Caco-2 (cell line): ENCODE results near the gene SCAMP3. TPM values are rescaled to one million over a fixed set of nuclear protein-coding genes. Genes with fewer than 3 reads are reported as not detected.
"Not testable (repeated sequence)": the region's sequence is repeated elsewhere in the genome, so short reads cannot be mapped to it uniquely, and the experiment has no call there.

Experiments
- BruUV-seq: library from RNA; stranded (reverse); fragments of 400-500 nt; replicated peaks from 2 replicates; lab custom pipeline; 2021; lab: Mats Ljungman, UMichigan
- CTCF ChIA-PET: fragments of 300-600 bp; sonication (Branson Sonifier 250); formaldehyde crosslinking; loops from one replicate; lab custom pipeline; 2022; ENCODE audit warnings: antibody characterized with exemption; lab: Charles Lee
- POLR2A ChIA-PET: fragments of 300-600 bp; sonication (Branson Sonifier 250); formaldehyde crosslinking; loops from one replicate; lab custom pipeline; 2022; ENCODE audit warnings: antibody characterized with exemption; lab: Charles Lee
- DNase-seq, 2 experiments: peaks; one replicate each; pipeline versions ENCODE4 v3.0.0 to v3.0.0-alpha.2; 2020 to 2022
- H3K27me3 ChIP-seq: replicated peaks from 2 replicates; pipeline ENCODE4 v1.6.0; 2011; ENCODE audit warnings: low read length; ENCODE audit not compliant: control insufficient read depth, insufficient read depth
- H3K36me3 ChIP-seq: 2 replicates; pipeline ENCODE4 v1.5.1; 2011; ENCODE audit warnings: low read length; ENCODE audit not compliant: control insufficient read depth, insufficient read depth
- H3K4me1 ChIP-seq: fragments of 250-450 bp; sonication (Bioruptor Pico); 2 replicates; pipeline ENCODE4 v1.5.1; 2020; ENCODE audit warnings: mild to moderate bottlenecking
- H3K4me3 ChIP-seq: 2 replicates; pipeline ENCODE4 v1.5.1; 2011; ENCODE audit warnings: low read depth, mild to moderate bottlenecking, control low read depth, low read length
- H3K9me3 ChIP-seq: fragments of 250-450 bp; sonication (Bioruptor Pico); 2 replicates; pipeline ENCODE4 v1.5.1; 2020; ENCODE audit warnings: mild to moderate bottlenecking, moderate library complexity
- H3K27ac Mint-ChIP-seq: one replicate; pipeline ENCODE4 v1.8.0; 2022; ENCODE audit warnings: mixed read lengths; ENCODE audit not compliant: unreplicated experiment
- H3K27me3 Mint-ChIP-seq: one replicate; pipeline ENCODE4 v1.8.0; 2022; ENCODE audit warnings: mixed read lengths; ENCODE audit not compliant: insufficient read depth, unreplicated experiment
- H3K36me3 Mint-ChIP-seq: one replicate; pipeline ENCODE4 v1.8.0; 2022; ENCODE audit warnings: mild to moderate bottlenecking, mixed read lengths; ENCODE audit not compliant: insufficient read depth, unreplicated experiment
- H3K4me1 Mint-ChIP-seq: one replicate; pipeline ENCODE4 v1.8.0; 2022; ENCODE audit warnings: low read depth, mixed read lengths; ENCODE audit not compliant: unreplicated experiment
- H3K4me3 Mint-ChIP-seq: one replicate; pipeline ENCODE4 v1.8.0; 2022; ENCODE audit warnings: mild to moderate bottlenecking, moderate library complexity, mixed read lengths; ENCODE audit not compliant: unreplicated experiment
- H3K9me3 Mint-ChIP-seq: one replicate; pipeline ENCODE4 v1.8.0; 2022; ENCODE audit warnings: mixed read lengths; ENCODE audit not compliant: unreplicated experiment
- CTCF ChIP-seq, 2 experiments: fragments of 200-600 bp in 1 of 2; IDR thresholded peaks; 1 replicate in 1 of 2; 2 replicates in 1 of 2; pipeline versions ENCODE4 v1.5.1 to v1.8.0; 2011 to 2022; ENCODE audit warnings: antibody characterized with exemption in 1 of 2, control low read depth in 1 of 2, inconsistent platforms in 1 of 2, low read depth in 1 of 2, low read length in 1 of 2, mild to moderate bottlenecking in 1 of 2, moderate library complexity in 1 of 2; ENCODE audit not compliant: insufficient read depth in 1 of 2, severe bottlenecking in 1 of 2, unreplicated experiment in 1 of 2
- intact Hi-C: fragments of 100-400 bp; cut with micrococcal nuclease; formaldehyde crosslinking; loops from one replicate; pipeline ENCODE4 v1.10.0; 2022; ENCODE audit not compliant: unreplicated experiment
- total RNA-seq: library from RNA; stranded (reverse); gene quantifications from 2 replicates; pipeline ENCODE4 v1.2.3, GENCODE V29; 2022

SCAMP3 gene
- total RNA-seq, 1 experiment from 2014 or later: 55.9 TPM

GRCh38 chr1:155218854-155219591, 43.1 kb downstream of the SCAMP3 start:
- Histone ChIP-seq H3K4me1 (peaks cover 5% of the 10 kb centered on the region), H3K27me3 (no peaks in the 10 kb centered on the region), H3K36me3 (no peaks in the 10 kb centered on the region; the same call in 1 of the 2 replicates), H3K4me3 (peak overlapping the region; percentile 29), H3K9me3 (no peaks in the 10 kb centered on the region)
- intact Hi-C loops: no loop called here
- Mint-ChIP-seq H3K4me3 (peak overlapping the region; percentile 66), H3K36me3 (peaks cover 9% of the 10 kb centered on the region), H3K4me1 (peaks cover 10% of the 10 kb centered on the region), H3K27ac (peak overlapping the region; percentile 47), H3K27me3 (no peaks in the 10 kb centered on the region), H3K9me3 (no peaks in the 10 kb centered on the region)
- BruUV-seq: no TSS peak
- TF ChIP-seq CTCF (IDR thresholded peaks at IDR 0.05; ENCODE audit: insufficient read depth in 1 of 2, low read depth in 1 of 2, low read length in 1 of 2, severe bottlenecking in 1 of 2, unreplicated experiment in 1 of 2): no peak
- ChIA-PET POLR2A (interaction anchor here (0.8 kb wide), 1 partner anchor 10 kb away, joined by 4 read pairs; no protein-coding TSS in a partner anchor), CTCF (interaction anchor here (0.9 to 1.5 kb wide), 3 partner anchors 12 to 32 kb away, joined by 3 to 4 read pairs (median 4); no protein-coding TSS in a partner anchor)
- DNase-seq: peak; percentile 64 to 68

GRCh38 chr1:155214702-155215101, 47.5 kb downstream of the SCAMP3 start:
- H3K36me3 Mint-ChIP-seq, H3K9me3 Mint-ChIP-seq, DNase-seq, POLR2A ChIA-PET, H3K27me3 Mint-ChIP-seq, H3K4me1 ChIP-seq, H3K27ac Mint-ChIP-seq, CTCF ChIA-PET, H3K4me3 Mint-ChIP-seq, H3K9me3 ChIP-seq, BruUV-seq, H3K4me3 ChIP-seq, H3K27me3 ChIP-seq, intact Hi-C loops, H3K36me3 ChIP-seq: not testable (repeated sequence)
- H3K4me1 Mint-ChIP-seq: peaks cover 14% of the 10 kb centered on the region

- intact Hi-C loops, H3K4me3 Mint-ChIP-seq, H3K27me3 Mint-ChIP-seq, H3K27me3 ChIP-seq, POLR2A ChIA-PET, H3K9me3 ChIP-seq, CTCF ChIA-PET, H3K36me3 ChIP-seq, DNase-seq, H3K4me3 ChIP-seq, H3K27ac Mint-ChIP-seq, H3K9me3 Mint-ChIP-seq, BruUV-seq: not testable (repeated sequence)
- H3K4me1 Mint-ChIP-seq: peaks cover 12% of the 10 kb centered on the region
- H3K4me1 ChIP-seq: peaks cover 10% of the 10 kb centered on the region
- peaks cover 21% of the 10 kb centered on the region for H3K36me3 Mint-ChIP-seq
Measured at GRCh38 chr1:155212051-155212440, 50.1 kb downstream of the SCAMP3 start.

- H3K36me3 ChIP-seq, H3K4me3 ChIP-seq, H3K27me3 ChIP-seq, CTCF ChIA-PET, DNase-seq, H3K27me3 Mint-ChIP-seq, H3K9me3 ChIP-seq, H3K9me3 Mint-ChIP-seq, intact Hi-C loops, H3K4me3 Mint-ChIP-seq, H3K27ac Mint-ChIP-seq, POLR2A ChIA-PET, BruUV-seq: not testable (repeated sequence)
- Mint-ChIP-seq H3K36me3 (peaks cover 21% of the 10 kb centered on the region), H3K4me1 (peaks cover 16% of the 10 kb centered on the region)
- H3K4me1 ChIP-seq: peaks cover 15% of the 10 kb centered on the region
Measured at GRCh38 chr1:155211381-155212050, 50.6 kb downstream of the SCAMP3 start.
